Suppressor macrophage treated with lipopolysaccharide for 4 hours (primary cell): ENCODE data around the gene TP53I13.

Source experiments
- DNase-seq: peaks from one replicate; pipeline ENCODE4 v3.0.0-alpha.2; 2020

TP53I13 gene

GRCh38 chr17:29582254-29582765 is 13.8 kb downstream of the TP53I13 start:
- no peak for DNase-seq

- DNase-seq = no peak
Observed at GRCh38 chr17:29582772-29583171, 14.3 kb downstream of the TP53I13 start.

GRCh38 chr17:29583324-29584248 is 15.1 kb downstream of the TP53I13 start:
- DNase-seq = no peak

DNA sequence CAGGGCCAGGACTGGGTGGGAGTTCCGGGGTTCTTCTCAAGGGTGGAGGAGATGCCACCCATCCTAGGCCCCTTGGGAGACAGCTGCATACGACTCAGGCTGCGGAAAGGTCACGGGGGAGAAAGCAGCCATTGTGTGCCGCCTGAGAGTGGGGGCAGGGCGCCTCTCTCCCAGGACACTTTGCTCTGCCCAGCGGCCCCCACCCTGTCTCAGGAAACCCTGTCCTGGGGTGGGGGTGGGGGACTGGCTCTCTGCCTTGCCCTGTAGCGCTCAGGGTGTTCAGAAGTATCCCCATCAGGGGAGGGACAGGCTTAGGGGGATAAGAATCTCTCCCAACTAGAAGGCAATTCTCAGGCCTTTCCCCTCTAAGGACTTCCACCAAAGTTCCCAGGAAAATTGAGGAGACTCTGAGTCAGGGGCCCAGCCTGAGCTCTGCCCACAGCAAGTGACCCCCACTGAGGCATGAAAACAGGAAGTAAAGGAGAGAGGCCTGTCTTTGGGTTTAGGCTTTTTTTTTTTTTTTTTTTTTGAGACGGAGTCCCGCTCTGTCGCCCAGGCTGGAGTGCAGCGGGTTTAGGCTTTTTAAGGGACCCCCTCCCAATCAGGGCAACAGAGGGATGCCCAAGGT is 16.1 kb downstream of the TP53I13 start:
- DNase-seq = no peak

DNA sequence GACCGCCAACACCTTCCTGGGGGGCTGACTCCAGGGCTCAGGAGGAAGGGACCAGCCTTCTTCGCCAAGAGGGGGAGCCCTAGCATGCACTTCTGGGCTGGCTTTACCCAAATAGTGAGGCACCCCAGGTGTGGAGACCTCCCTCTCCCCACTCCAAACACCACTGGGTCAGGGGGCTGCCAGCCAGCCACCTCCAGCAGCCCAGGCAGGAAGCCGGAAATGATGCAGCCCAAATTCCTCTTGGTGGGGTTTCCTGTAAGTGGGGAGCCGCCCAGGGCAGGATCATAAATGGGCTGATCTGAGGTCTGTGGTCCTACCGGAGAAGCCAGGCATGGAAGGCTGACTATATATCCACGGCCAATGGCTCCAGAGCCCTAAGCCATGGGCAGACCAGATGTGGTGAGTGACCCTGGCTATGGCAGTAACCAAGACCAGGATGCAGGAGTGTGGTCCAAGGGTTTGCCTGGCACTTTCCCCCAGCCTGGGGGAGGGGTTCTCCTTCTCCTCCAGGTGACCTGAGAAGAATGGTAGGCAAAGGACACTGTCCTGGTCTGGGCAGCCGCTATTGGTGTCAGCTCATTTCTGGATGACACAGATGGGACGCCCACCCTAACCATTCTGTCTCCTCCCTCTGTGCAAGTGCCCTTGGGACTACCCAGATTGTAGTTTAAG is 16.7 kb downstream of the TP53I13 start:
- no peak for DNase-seq

GRCh38 chr17:29586676-29587469 is 18.4 kb downstream of the TP53I13 start:
- no peak for DNase-seq

- DNase-seq = no peak
Observed at GRCh38 chr17:29587591-29587990, 19.1 kb downstream of the TP53I13 start.

DNA sequence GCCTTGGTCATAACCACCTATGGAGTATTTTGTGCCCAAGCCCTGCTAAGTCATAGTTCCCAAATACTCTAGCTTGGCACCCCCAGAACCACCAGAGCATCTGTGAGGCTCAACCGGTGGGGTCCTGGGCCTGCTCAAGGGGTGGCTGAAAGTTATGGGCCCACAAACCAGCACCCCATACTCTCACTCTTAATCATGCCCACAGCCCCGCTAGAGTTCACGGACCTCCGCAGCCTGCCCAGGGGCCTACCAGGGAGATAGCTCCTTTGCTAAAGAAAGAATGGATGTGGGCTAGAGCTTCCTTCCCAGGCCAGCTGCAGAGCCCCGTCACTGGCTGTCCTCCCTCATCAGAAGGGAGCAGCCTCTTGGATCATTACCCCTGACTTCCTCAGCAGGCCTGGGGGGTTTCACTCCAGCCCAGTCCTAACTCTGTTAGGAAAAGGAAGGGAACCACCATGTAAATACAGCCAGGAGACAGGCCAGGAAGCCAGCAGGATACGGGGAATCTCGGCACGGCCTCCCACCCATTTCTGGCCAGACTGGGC is 19.6 kb downstream of the TP53I13 start:
- DNase-seq = peak; percentile 33

GRCh38 chr17:29588562-29589411 is 20.3 kb downstream of the TP53I13 start:
- no peak for DNase-seq

DNA sequence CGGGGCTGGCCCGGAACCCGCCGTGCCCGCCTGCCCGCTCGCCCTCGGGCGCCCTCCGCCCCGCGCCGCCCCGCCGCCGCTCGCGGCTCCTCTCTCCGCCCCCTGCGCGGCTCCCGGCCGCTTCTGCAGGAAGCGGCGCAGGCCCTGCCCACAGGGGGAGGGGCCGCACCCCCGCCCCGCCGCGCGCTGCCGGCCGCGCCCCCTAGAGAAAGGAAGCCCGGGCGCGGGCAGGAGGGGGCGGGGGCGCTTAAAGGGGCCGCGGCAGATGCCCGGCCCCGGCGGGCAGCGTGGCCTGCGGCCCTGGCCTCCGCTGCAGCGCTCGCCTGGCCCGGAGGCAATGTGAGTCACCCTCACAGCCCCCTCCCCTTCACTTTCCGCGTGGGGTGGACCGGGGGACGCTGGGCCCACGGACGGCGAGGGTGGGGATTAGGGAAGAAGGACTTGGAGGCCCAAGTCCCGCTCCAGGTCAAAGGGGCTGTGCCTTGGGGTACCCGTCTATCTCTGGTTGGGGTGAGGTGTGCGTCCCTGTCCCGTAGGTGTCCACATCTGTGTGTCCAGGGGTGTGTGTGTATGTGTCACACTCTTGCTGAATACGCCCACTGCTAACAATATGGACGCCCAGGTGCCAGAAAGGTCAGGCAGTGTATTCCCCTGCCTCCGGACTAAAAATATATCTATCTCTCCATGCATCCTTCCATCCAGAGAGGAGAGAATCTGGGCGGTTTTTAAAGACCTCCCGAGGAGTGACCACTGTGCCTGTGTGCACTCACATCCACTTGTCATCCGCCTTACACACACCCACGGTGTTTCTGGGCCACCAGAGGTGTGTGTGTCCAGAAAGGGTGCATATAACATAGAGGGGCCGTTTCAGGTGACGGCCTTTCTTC is 21.3 kb downstream of the TP53I13 start, which contains the start of gene GIT1:
GIT1 (minus strand) TSS at position 125 of the 887 bp plus-strand sequence. CDS start 270 bp downstream, outside the sequence.
- peak; percentile 95 for DNase-seq

DNA sequence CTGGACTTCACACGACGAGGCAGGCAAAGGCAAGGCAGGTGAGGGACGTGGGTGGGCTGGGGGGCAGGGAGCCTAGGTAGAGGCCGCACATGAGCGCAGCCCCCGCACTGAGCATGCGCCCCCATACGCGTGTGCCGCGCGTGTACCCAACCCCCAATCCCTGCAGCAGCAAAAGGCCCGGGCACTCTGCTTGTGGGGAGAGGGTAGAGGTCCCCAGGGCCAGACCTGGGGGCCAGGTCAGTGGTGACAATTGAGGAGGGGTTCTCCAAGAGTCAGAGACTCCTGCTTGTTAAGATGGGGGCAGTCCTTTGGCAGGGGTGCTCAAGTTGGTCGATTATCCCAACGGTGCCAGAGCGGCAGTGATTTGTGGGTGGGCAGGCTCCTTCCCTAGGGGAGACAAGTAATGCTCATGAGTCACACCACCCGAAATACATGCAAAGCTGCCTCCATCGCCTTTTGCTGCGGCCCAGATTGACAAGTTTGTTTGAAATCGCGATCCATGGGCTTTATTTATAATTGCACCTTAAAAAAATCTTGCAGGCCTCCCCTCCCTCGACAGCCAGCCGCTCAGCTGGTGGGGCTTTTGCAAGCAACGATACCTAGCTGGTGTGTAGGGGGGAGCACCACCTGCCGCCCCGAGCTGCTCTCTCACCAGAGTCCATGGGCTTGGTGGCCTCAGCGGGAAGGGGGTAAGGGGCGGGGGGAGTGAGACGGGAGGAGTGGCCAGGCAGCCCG is 22.1 kb downstream of the TP53I13 start:
- DNase-seq = no peak

DNA sequence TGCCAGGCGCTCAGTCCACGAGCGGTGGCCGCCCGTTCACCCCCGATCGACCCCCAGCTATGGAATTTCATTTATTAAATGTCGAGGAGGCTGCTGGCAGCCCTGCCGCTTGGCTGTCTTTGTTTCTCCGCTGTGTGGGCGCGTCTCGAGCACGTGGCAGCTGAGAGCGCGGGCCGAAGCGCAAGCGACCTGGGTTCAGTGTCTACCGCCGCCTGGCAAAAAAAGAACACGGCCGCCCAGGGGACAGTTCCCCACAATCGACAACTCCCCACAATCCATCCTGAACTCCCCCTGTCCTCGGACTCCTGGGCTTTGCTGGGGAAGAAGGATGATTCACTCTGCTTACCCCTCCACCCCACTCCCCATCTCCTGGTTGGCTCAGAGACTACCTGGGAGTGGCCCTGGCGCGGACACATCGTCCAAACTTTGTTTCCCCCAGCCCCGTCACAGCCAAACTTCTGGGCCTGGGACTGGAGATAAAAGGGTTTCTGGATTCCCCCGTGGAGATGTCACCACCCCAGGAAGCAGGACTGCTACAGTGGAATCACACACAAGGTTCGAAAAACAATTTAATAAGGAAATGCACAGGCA is 22.7 kb downstream of the TP53I13 start:
- no peak for DNase-seq

GRCh38 chr17:29591737-29592608 is 23.5 kb downstream of the TP53I13 start:
- DNase-seq = peak; percentile 78

- DNase-seq = no peak
Observed at GRCh38 chr17:29592850-29593551, 24.5 kb downstream of the TP53I13 start, which contains the start of gene ANKRD13B. ANKRD13B (plus strand) TSS chr17:29593132; CDS start chr17:29593622, 490 bp downstream.

GRCh38 chr17:29593591-29594518 is 25.4 kb downstream of the TP53I13 start:
- DNase-seq = no peak

DNA sequence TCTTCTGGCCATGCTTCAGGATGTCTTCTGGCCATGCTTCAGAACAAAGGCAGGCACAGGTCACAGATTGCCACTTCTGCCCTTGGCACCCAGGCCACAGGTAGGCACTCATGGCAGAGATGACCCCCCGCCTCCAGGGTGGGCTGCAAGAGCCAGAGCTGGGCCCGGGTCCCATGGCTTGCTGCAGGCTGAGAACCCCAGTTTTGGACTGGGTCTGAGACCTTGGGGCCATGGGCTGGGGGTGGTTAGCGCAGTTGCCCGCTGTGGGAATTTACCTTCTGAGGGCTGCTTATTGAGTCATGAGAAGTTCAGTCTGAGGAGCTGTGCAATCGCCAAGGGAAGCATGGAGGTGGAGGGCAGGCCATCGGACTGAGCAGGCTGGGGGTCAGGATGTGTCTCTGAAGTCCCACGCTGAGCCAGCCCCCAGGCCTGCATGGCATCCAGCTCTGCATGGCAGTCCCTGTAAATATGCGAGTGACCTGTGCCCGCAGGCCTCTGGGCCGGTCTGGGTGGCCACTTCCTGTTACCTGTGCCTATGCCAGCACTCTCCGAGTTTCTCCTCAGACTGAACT is 26.1 kb downstream of the TP53I13 start:
- DNase-seq = no peak
